NOMO-1 treated with DMSO at 0.1 percent for 48 hours (cell line): ENCODE measurements around the gene TRIM77.
"Not testable (repeated sequence)": the region's sequence is repeated elsewhere in the genome, so short reads cannot be mapped to it uniquely, and the experiment has no call there.

Experiments used
- DNase-seq: peaks from one replicate; lab custom pipeline; 2025; ENCODE audit not compliant: unreplicated experiment; lab: John Stamatoyannopoulos, UW

The TRIM77 gene

GRCh38 chr11:89709999-89710398 is at the start of gene TRIM77:
TSS of gene TRIM77 (plus strand) at chr11:89710299. CDS start at chr11:89710299, 0 bp downstream.
- DNase-seq = not testable (repeated sequence)

DNA sequence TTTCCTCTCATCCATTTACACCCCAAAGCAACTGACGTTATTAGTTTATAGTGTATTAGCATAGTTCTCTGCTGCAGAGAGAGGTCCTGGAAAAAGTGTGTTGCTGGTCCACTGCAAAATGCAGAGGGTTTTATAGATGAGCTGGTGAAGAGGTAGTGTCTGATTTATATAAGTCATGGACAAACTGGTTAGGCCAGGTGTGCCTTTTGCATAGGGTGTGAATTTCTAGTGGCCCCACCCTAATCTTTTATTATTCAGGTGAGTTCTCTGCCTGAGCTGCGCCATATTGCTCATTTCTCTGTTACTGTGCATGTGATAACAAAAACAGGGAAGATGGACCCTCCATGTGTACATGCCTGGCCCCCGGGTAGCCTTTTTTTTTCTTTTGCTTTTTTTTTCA is 43.1 kb upstream of the TRIM77 start:
- DNase-seq = no peak

- not testable (repeated sequence) for DNase-seq
Observed at GRCh38 chr11:89668158-89668557, 41.9 kb upstream of the TRIM77 start.

GRCh38 chr11:89669586-89669985 is 40.5 kb upstream of the TRIM77 start:
- DNase-seq = not testable (repeated sequence)

DNA sequence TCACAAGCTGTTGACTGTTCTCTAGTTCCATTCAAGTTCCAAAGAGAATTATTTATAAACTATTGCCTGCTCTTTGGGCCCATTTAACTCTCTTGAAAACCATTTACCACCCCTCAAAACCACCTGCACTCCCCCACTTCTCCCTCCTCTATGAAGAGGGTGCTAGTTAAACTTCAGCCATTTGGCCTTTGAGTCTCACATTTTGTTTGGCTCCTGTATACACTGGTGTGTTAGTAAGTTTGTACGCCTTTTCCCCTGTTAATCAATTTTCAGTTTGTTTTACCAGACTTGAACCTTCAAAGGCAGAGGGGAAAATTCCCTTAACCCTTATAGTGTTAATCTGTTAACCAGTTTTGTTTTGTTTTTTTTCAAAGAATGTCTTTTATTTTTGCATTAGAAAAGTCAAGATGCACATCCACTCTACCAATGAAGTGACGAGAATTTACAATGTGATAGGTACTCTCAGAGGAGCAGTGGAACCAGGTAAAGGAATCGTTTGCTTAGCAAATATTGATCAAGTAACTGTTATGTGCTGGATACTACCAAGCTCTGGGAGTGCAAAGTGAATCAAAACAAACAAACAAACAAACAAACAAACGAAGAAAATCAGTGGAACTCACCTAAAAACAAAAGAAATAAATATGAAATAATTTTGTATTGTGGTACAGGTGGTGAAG is 40.0 kb upstream of the TRIM77 start:
- not testable (repeated sequence) for DNase-seq

GRCh38 chr11:89672547-89672946 is 37.6 kb upstream of the TRIM77 start:
- not testable (repeated sequence) for DNase-seq

GRCh38 chr11:89673380-89673779 is 36.7 kb upstream of the TRIM77 start:
- DNase-seq = not testable (repeated sequence)

DNA sequence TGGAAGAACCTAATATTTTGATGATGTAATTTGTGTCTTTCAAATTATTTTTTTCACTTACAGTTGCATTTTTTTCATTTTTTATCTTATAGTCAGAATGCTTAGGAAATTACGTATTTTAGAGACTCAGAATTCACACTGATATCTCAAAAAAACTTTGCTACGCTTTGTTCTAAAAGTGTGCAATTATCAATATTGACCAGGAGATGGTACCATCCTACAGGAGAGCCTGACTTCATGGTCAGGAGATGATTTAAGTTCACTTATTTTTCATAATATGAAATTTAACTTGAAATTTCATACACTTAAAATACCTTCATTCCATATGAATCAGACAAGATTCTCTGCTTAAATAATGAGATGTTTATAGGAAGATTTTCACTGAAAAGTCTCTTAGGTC is 34.7 kb upstream of the TRIM77 start:
- DNase-seq = not testable (repeated sequence)

GRCh38 chr11:89675948-89676347 is 34.2 kb upstream of the TRIM77 start:
- not testable (repeated sequence) for DNase-seq

DNA sequence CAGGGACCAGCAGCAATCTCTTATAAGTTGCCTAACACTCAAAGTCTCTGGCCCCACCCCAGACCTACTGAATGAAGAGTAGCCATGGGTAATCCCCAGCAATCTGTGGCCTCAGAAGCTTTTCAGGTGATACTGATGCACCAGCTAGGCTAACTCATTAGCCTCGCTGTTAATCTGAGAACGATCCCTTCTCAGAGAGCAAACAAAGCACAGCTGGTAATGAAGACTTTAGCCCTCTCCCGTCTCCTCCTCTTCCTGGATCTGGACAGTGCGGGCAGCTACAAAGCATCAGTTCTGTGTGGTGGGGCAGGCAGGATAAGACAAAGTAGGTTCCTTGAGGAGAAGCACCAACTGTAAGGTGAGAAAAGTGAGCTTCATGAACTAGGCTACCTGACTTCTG is 3.0 kb upstream of the TRIM77 start:
- DNase-seq = not testable (repeated sequence)

GRCh38 chr11:89724866-89725498 is 14.9 kb downstream of the TRIM77 start:
- not testable (repeated sequence) for DNase-seq

DNA sequence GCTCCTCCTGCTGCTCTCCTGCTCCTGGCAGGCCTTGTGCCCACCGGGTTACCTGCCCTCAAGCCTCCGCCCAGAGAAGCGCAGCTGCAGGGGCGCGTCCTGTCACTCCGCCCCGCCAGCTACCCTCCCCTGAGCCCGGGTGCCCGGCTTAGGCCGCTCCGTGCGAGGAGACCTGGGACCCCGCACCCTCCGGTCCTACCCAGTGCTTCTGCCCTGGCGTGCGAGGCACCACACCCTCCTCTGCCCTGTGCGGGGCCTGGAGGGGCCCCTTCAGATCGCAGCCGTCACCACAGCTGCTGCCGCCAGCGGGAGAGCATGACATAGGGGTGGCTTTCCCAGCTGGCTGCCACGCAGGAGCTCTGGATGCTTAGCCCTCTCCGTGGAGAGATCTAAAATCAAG is 20.1 kb downstream of the TRIM77 start:
- not testable (repeated sequence) for DNase-seq

- DNase-seq = no peak
Observed at GRCh38 chr11:89736566-89736965, 26.5 kb downstream of the TRIM77 start.

- no peak for DNase-seq
Observed at GRCh38 chr11:89737116-89737515, 27.0 kb downstream of the TRIM77 start.

DNA sequence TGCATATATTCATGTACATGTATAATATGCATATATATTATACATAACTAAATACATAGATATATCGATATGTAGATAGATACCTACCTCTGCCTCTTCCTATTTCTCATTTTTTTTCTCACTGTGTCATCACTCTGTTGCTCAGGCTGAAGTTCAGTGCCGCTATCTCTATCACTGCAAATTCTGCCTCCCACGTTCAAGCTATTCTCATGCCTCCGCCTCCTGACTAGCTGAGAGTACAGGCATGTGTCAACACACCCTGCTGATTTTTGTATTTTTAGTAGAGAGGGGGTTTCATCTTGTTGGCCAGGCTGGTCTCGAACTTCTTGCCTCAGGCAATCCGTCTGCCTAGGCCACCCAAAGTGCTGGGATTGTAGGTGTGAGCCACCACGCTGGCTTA is 31.3 kb downstream of the TRIM77 start:
- DNase-seq = not testable (repeated sequence)

GRCh38 chr11:89744158-89744557 is 34.1 kb downstream of the TRIM77 start:
- DNase-seq = not testable (repeated sequence)

DNA sequence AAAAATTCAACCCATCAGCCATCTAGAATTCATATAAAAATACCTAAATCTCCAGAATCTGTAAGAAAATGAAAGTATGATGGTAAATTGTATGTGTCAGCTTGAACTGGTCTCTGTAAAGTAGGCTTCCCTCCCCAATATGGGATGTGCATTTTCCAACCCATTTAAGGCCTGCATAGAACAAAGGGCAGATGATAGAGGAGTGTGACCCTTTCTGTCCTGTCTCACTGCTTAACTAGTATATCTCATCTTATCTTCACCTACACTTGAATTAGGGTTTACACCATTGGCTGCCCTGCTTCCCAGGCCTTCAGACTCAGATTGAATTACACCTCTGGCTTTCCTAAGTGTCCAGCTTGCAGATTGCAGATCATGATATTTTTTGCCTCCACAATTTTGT is 40.7 kb downstream of the TRIM77 start:
- DNase-seq = not testable (repeated sequence)
